Effector CD8-positive, alpha-beta T cell (primary cell): Measurements from ENCODE around the gene HOXD8.

Experiments used
- DNase-seq: peaks from one replicate; lab custom pipeline; 2025; lab: John Stamatoyannopoulos, UW

HOXD8 gene

GRCh38 chr2:176146645-176147044 is 17.1 kb downstream of the HOXD8 start:
- no peak for DNase-seq

GRCh38 chr2:176147210-176147799 is 17.8 kb downstream of the HOXD8 start:
- no peak for DNase-seq

- no peak for DNase-seq
Observed at GRCh38 chr2:176147800-176148496, 18.4 kb downstream of the HOXD8 start.

GRCh38 chr2:176148751-176149421 is 19.4 kb downstream of the HOXD8 start:
- DNase-seq = no peak

- no peak for DNase-seq
Observed at GRCh38 chr2:176149481-176149938, 20.0 kb downstream of the HOXD8 start.

- DNase-seq = no peak
Observed at GRCh38 chr2:176149939-176150583, 20.6 kb downstream of the HOXD8 start.

- no peak for DNase-seq
Observed at GRCh38 chr2:176150584-176151441, 21.3 kb downstream of the HOXD8 start.

- no peak for DNase-seq
Observed at GRCh38 chr2:176151442-176152287, 22.2 kb downstream of the HOXD8 start, which contains the start of gene HOXD4. TSS of gene HOXD4 (plus strand) at chr2:176151550. CDS start at chr2:176151634, 84 bp downstream.

- DNase-seq = no peak
Observed at GRCh38 chr2:176152350-176153181, 23.1 kb downstream of the HOXD8 start.

GRCh38 chr2:176154576-176155252 is 25.2 kb downstream of the HOXD8 start:
- no peak for DNase-seq

GRCh38 chr2:176155356-176156044 is 26.0 kb downstream of the HOXD8 start:
- no peak for DNase-seq

GRCh38 chr2:176156301-176156806 is 26.8 kb downstream of the HOXD8 start:
- DNase-seq = no peak

GRCh38 chr2:176156807-176157498 is 27.4 kb downstream of the HOXD8 start, which contains the start of gene HOXD3:
TSS of gene HOXD3 (plus strand) at chr2:176157307. CDS start at chr2:176169115, 11,808 bp downstream.
- no peak for DNase-seq

GRCh38 chr2:176157499-176158185 is 28.1 kb downstream of the HOXD8 start:
- DNase-seq = no peak

GRCh38 chr2:176158186-176158591 is 28.7 kb downstream of the HOXD8 start:
- DNase-seq = no peak

- DNase-seq = no peak
Observed at GRCh38 chr2:176158855-176159662, 29.6 kb downstream of the HOXD8 start.
